DOHH2 (cell line): ENCODE results near the gene ROR2.

Source experiments
- H3F3A ChIP-seq: fragments of 200-600 bp; sonication (generic), shearing (Covaris generic); 2 replicates; pipeline ENCODE4 v1.6.0; 2016; ENCODE audit warnings: antibody characterized with exemption, mild to moderate bottlenecking; ENCODE audit not compliant: control insufficient read depth, insufficient read depth
- H3K27ac ChIP-seq: fragments of 200-600 bp; sonication (generic); 2 replicates; pipeline ENCODE4 v1.5.1; 2014; ENCODE audit warnings: low read depth, mild to moderate bottlenecking, low read length, moderate library complexity
- H3K27me3 ChIP-seq: fragments of 200-600 bp; sonication (generic); 2 replicates; pipeline ENCODE4 v1.6.1; 2014; ENCODE audit warnings: mild to moderate bottlenecking, low read length, mixed read lengths; ENCODE audit not compliant: control insufficient read depth
- H3K36me3 ChIP-seq: fragments of 200-600 bp; sonication (generic); 2 replicates; pipeline ENCODE4 v1.6.1; 2014; ENCODE audit warnings: mild to moderate bottlenecking, low read length, moderate library complexity, mixed read lengths; ENCODE audit not compliant: control insufficient read depth
- H3K4me1 ChIP-seq: fragments of 200-600 bp; sonication (generic); 2 replicates; pipeline ENCODE4 v1.6.1; 2014; ENCODE audit warnings: mild to moderate bottlenecking, low read length, mixed read lengths; ENCODE audit not compliant: control insufficient read depth
- H3K4me2 ChIP-seq: fragments of 200-600 bp; sonication (generic); 2 replicates; pipeline ENCODE4 v1.6.0; 2014; ENCODE audit warnings: mild to moderate bottlenecking, low read length, moderate library complexity
- H3K4me3 ChIP-seq: fragments of 200-600 bp; sonication (generic); 2 replicates; pipeline ENCODE4 v1.5.1; 2014; ENCODE audit warnings: mild to moderate bottlenecking, low read length, mixed read lengths
- H3K79me2 ChIP-seq: fragments of 200-600 bp; sonication (generic); 2 replicates; pipeline ENCODE4 v1.6.1; 2014; ENCODE audit warnings: mild to moderate bottlenecking, low read length, mixed read lengths; ENCODE audit not compliant: control insufficient read depth
- H3K9me2 ChIP-seq: fragments of 200-600 bp; sonication (generic); replicated peaks from 2 replicates; pipeline ENCODE4 v1.6.1; 2014; ENCODE audit warnings: mild to moderate bottlenecking, low read length, mixed read lengths; ENCODE audit not compliant: control insufficient read depth
- H3K9me3 ChIP-seq: fragments of 200-600 bp; sonication (generic); 2 replicates; pipeline ENCODE4 v1.6.1; 2014; ENCODE audit warnings: antibody characterized with exemption, low read length, mixed read lengths; ENCODE audit not compliant: control insufficient read depth, insufficient read depth
- H4K20me1 ChIP-seq: fragments of 200-600 bp; sonication (generic); 2 replicates; pipeline ENCODE4 v1.6.0; 2014; ENCODE audit warnings: low read depth, mild to moderate bottlenecking, antibody characterized with exemption, low read length, moderate library complexity; ENCODE audit not compliant: control insufficient read depth, insufficient read depth
- CTCF ChIP-seq: fragments of 200-600 bp; sonication (generic); IDR thresholded peaks from one replicate; pipeline ENCODE4 v1.5.1; 2014; ENCODE audit warnings: antibody characterized with exemption, mild to moderate bottlenecking, low read depth, low read length; ENCODE audit not compliant: poor library complexity, severe bottlenecking
- EZH2phosphoT487 ChIP-seq: fragments of 200-600 bp; sonication (generic); IDR thresholded peaks from 2 replicates; pipeline ENCODE4 v1.6.1; 2017; ENCODE audit warnings: borderline replicate concordance, mild to moderate bottlenecking, antibody characterized with exemption, low read length, moderate library complexity, mixed read lengths

Gene ROR2

GRCh38 chr9:91992461-91993041 lies 42.5 kb upstream of the ROR2 start:
- H3K79me2 ChIP-seq: no peaks in the 10 kb centered on the region
- no peaks in the 10 kb centered on the region for H4K20me1 ChIP-seq
- H3F3A ChIP-seq: no peaks in the 10 kb centered on the region
- H3K4me3 ChIP-seq: no peak overlapping the region
- H3K4me2 ChIP-seq: no peak overlapping the region
- H3K9me2 ChIP-seq: no peaks in the 10 kb centered on the region
- H3K9me3 ChIP-seq: no peaks in the 10 kb centered on the region
- H3K27me3 ChIP-seq: peaks cover 9% of the 10 kb centered on the region; the same call in 1 of the 2 replicates
- TF ChIP-seq EZH2phosphoT487 (no peak), CTCF (no peak)
- H3K27ac ChIP-seq: no peak overlapping the region
- no peaks in the 10 kb centered on the region for H3K4me1 ChIP-seq
- H3K36me3 ChIP-seq: no peaks in the 10 kb centered on the region

- TF ChIP-seq CTCF: no peak
- no peak for TF ChIP-seq EZH2phosphoT487
- Histone ChIP-seq H3F3A (no peaks in the 10 kb centered on the region), H3K4me3 (no peak overlapping the region), H3K27me3 (peaks cover 9% of the 10 kb centered on the region; the same call in 1 of the 2 replicates), H3K9me3 (no peaks in the 10 kb centered on the region), H3K36me3 (no peaks in the 10 kb centered on the region), H3K4me2 (no peak overlapping the region), H4K20me1 (no peaks in the 10 kb centered on the region), H3K79me2 (no peaks in the 10 kb centered on the region), H3K9me2 (no peaks in the 10 kb centered on the region), H3K4me1 (no peaks in the 10 kb centered on the region), H3K27ac (no peak overlapping the region)
These were observed 41.8 kb upstream of the ROR2 start for GRCh38 chr9:91991721-91992341.

GRCh38 chr9:91986248-91986647 lies 36.2 kb upstream of the ROR2 start:
- no peaks in the 10 kb centered on the region for H3K9me2 ChIP-seq
- H3K27ac ChIP-seq: no peak overlapping the region
- H3F3A ChIP-seq: no peaks in the 10 kb centered on the region
- no peaks in the 10 kb centered on the region for H4K20me1 ChIP-seq
- H3K27me3 ChIP-seq: no peaks in the 10 kb centered on the region
- no peak overlapping the region for H3K4me2 ChIP-seq
- TF ChIP-seq CTCF (no peak), EZH2phosphoT487 (no peak)
- H3K4me1 ChIP-seq: no peaks in the 10 kb centered on the region
- H3K9me3 ChIP-seq: no peaks in the 10 kb centered on the region; the same call in 1 of the 2 replicates
- no peaks in the 10 kb centered on the region for H3K79me2 ChIP-seq
- no peak overlapping the region for H3K4me3 ChIP-seq
- H3K36me3 ChIP-seq: no peaks in the 10 kb centered on the region
